ENCODE results near the gene ACP7.

- no peak for TF ChIP-seq TOX (CRISPR knock-in tag; IDR thresholded peaks at IDR 0.05; ENCODE audit: borderline replicate concordance)
- TF ChIP-seq ZNF70 (CRISPR knock-in tag; IDR thresholded peaks at IDR 0.05) = no peak
- TF ChIP-seq RARB (CRISPR knock-in tag; IDR thresholded peaks at IDR 0.05) = no peak
- no peak for TF ChIP-seq ZC3H10 (CRISPR knock-in tag; IDR thresholded peaks at IDR 0.05)
- TF ChIP-seq ZFP30 (CRISPR knock-in tag; IDR thresholded peaks at IDR 0.05) = no peak
These were observed 6.7 kb downstream of the ACP7 start for GRCh38 chr19:39090881-39091280.
